NCI-H2081 (cell line): ENCODE results near the gene ELOVL6.
A peak's percentile ranks its signal among the peaks of the same experiment; 100 is the strongest.
"Not testable (repeated sequence)": the region's sequence is repeated elsewhere in the genome, so short reads cannot be mapped to it uniquely, and the experiment has no call there.

Experiments used
- DNase-seq, 2 experiments: peaks; one replicate each; lab custom pipeline; 2025; lab: John Stamatoyannopoulos, UW

The ELOVL6 gene

DNA sequence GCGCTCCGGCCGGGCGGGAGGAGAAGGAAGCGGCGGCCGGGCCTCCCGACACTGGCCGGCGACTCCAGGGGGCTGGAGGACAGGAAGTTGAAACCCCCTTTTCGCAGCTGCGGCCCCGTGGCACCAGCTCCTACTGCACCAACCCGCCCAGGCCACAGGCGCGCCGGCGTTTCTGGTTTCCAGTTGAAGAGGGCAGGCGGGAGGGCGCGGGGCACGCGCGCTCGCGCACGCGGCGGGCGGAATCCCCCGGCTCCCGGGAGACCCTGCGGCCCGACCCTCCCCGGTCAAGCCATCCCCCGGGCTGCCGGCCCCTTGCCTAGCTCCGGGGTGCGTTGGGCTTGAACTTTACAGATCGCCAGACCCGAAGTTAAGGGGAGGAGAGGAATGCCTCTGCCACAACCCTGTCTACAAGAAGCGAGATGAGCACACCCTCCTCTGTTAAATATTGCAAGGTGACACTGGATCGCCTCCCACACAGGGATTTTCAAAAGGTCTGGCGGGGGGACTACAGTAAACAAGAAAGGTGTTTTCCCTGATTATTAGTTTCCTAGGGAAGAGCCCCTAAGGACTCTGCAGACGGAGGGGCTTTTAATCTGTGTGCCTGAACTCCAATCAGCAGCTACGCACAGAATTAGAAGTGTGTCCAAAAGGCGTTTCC is 1.4 kb downstream of the ELOVL6 start:
- DNase-seq: peak in 1 of 2 experiments; percentile 30

GRCh38 chr4:110196206-110196870 is 2.1 kb downstream of the ELOVL6 start:
- peak; percentile 21 to 34 for DNase-seq

DNA sequence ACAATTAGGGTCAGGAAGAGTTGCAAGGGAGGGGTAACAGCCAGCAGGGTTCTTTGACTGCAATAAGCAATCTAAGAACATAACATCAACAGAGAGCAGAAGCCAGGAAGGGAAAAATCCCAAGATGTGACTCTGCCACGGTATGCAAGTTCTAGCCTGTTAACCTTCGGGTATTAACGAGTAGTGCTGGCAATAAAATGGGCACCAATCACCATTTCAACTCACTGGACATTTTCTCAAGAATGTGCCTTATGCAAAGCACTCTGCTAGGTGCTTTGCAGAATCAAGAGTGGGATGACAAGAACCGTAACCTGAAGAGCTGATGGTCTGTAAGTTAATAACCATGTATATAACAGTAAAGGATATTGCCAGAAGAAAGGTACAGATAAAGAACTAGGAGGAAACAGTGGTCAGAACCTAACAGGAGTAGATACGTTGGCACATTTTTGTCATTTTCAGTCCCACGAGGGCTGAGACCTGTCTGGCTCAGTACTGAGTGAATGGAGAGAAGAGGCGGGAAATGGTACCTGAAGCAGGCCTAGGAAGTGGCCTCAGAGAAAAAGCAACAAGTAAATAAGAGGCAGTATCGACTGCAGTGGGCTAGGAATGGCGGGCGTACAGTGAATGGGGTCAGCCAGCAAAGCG is 2.7 kb downstream of the ELOVL6 start:
- peak in 1 of 2 experiments; percentile 16 for DNase-seq

GRCh38 chr4:110193822-110194761 is 4.3 kb downstream of the ELOVL6 start:
- peak; percentile 41 to 76 for DNase-seq

- not testable (repeated sequence) for DNase-seq
Measured at GRCh38 chr4:110193287-110193686, 5.1 kb downstream of the ELOVL6 start.

GRCh38 chr4:110190249-110190648 is 8.2 kb downstream of the ELOVL6 start:
- no peak for DNase-seq

DNA sequence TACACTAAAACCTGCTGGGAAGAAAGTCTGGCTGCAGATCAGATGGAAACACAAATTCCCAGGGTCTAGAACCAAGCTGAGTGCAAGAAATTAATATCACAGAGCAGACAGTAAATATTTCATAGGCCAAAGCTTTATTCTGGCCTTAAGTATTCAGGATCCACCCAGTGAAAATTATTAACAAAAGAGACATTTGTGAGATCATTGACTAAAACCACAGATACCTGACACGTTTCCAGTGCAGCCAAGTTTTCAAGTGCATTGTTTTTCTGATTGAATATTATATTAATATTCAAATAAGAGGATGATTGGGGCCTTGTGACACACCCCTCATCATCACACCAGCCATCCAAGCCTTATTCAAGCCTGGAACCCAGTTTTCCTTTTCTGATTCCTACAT is 10.3 kb downstream of the ELOVL6 start:
- DNase-seq: no peak

DNA sequence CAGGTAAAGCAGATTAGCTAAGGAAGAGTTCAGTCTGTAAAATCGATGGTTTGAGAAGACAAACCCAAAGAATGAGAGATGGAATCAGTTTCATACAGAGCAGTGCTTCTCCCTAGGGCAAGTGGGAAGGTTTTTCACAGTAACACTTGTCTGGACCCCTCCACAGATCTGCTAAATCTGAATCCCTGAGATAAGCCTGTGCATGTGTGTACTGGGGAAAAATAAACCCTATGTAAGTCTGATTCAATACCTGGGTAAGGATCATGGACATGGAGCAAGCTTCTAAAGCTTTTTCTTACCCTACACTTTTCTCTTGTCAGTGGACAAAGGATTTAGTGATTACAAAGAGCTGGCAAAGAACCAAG is 13.6 kb downstream of the ELOVL6 start:
- no peak for DNase-seq

DNA sequence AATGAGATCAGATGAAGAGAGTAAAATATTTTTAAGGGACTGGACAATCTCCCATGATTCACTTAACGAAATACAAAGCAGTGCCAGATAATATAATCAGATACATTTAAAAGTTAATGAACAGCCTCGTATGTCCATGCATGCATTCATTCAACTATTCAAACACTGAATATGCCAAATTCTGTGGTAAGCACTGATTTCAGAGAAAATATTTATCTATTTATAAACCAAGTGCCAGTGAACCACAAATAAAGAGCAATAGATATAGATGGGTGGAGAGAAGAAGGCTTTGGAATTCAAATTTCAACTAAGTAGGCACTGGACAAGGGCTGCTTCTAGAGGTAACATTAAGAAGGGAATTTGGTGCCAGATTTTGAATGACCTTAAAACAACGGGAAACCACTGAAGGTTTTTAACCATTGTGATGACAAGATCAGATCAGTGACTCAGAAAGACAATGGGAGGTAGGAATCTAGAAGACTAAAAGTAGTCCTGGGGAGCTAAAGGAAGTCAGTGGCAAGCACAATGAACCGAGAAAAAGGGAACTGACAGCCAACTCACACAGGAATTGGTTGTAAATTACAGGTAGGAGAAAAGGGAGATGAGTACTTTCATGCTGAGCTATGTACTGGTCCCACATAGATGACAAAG is 14.2 kb downstream of the ELOVL6 start:
- DNase-seq: no peak

DNA sequence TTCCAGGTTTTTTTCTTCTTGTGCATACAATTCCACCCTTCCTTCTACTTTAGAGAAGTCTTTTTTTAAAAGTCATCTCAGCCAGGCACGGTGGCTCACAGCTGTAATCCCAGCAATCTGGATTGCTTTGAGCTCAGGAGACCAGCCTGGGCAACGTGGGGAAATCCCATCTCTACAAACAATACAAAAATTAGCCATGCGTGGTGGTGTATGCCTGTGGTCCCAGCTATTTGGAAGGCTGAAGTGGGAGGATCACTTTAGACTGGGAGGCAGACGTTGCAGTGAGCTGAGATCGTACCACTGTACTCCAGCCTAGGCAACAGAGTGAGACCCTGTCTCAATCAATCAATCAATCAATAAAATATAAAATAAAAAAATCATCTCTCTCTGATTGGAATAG is 14.8 kb downstream of the ELOVL6 start:
- DNase-seq: no peak

DNA sequence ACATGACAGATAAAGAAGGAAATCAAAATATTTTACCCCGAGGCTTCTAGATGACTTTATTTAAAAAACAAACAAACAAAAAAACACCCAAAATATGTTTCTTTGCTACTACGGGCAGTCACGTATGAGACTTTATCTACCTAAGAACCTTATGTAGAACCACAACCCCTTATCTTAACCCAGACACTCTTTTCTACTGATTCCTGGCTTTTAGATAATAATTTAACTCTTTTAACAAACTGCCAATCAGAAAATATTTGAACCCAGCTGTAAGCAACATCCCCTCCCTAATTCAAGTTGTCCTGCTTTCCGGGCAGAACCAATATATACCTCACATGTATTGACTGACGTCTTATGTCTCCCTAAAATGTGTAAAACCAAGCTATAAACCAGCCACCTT is 15.4 kb downstream of the ELOVL6 start:
- DNase-seq: no peak

GRCh38 chr4:110181890-110182289 is 16.5 kb downstream of the ELOVL6 start:
- no peak for DNase-seq

DNA sequence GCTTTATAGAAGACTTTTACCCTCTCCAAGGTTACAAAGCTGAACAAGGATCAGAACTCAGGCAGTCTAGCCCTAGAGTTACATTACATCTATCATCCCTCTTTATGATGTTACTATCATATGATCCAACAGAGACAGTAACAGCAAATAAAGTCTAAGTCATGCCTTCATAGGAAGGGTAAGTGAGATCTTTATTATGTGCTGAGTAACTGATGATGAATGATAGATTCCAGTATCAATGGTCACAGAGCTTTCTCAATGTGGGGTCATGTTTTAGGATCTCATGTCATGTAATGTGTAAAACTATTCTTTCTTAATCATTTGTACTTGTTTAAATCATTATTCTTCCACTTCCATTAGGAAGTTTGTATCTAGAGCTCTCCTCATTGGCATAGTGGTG is 22.8 kb downstream of the ELOVL6 start:
- no peak for DNase-seq

DNA sequence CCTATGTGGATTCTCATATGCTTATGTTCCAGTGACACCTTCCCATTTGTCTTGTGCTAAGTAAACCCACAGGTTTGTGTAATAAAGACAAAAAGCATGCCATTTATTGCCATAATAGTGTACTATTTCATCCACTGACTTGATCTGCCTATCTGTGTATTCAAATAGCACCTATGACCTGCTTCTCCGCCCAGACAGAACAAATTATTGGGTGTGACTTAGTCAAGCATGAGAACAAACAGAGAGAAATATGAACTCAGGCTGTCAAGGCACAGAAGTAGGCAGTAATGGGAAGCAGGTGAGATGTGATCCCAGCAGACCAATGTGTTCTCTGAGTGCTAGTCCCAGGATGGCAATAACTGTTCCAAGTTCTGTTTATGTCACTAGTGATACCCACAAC is 25.4 kb downstream of the ELOVL6 start:
- DNase-seq: peak; percentile 53 to 87

DNA sequence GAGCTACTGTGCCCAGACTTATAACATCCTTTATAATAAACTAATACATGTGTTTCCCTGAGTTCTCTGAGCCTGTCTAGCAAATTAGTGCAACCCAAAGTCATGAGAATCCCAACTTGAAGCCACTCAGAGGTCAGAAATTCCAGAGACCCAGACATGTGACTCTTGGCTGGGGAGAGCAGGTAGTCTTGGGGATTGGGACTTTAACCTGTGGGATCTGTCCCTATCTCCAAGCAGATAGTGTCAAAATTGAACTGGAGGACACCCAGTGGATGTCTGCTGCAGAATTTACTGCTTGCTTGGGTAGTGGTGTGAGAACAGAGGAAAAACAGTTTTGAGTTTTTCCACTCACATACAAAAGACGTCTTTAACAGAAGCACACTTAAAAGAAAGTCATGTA is 26.4 kb downstream of the ELOVL6 start:
- DNase-seq: no peak

DNA sequence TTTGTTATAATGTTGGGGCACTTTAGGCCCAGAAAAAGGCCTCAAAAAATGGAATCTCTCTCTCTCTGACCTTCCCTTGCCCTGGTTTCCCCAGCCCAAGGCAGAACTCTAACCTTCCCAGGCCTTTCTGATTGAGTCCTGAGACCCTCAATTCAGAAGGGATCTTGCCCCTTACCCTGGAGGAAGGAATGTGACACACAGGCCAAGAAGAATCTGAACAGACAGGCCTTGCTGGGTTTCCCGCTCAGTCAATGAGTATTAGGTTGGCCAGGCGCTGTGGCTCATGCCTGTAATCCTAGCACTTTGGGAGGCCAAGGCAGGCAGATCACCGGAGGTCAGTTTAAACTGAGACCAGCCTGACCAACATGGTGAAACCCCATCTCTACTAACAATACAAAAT is 27.6 kb downstream of the ELOVL6 start:
- no peak for DNase-seq

DNA sequence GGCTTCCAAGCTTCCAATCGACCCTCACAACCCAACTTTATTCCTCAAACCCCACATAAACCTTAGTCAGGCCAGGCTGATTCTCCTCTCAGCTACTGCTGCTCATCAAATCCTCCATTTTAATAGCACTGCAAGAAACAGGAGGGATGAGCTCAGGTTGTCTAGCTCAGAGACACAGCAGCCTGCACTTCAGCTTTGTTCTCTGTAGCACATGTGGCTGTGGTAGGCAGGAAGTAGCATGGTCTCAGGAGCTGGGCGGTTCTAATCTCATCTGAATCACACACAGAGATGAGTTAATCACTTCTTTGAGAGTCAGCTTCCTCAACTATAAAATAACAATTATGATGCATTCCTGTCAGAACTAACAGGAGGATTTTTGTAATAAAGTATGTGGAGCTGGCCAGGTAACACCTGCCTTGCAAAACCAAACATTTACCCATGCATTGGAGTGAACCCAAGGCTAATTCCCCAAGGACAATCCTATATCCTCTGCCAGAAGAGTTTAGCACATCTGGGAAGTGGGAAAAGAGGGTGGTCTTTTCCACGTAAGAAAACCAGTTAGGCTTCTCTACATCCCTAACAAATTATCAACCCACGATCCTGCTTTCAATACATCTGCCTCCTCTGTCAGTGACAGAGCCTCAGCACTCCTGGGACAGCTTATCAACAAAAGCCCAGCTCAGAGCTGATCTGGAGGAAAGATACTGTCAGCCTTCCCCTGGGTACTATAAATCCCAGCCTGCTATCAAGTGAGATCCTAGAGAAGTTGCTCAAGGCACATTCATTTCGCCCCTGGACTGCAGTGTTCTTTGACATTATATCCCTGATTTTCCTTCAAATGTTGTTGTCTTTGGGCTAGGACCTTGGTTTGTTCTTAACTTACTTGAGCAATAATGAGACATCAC is 32.8 kb downstream of the ELOVL6 start:
- DNase-seq: no peak

DNA sequence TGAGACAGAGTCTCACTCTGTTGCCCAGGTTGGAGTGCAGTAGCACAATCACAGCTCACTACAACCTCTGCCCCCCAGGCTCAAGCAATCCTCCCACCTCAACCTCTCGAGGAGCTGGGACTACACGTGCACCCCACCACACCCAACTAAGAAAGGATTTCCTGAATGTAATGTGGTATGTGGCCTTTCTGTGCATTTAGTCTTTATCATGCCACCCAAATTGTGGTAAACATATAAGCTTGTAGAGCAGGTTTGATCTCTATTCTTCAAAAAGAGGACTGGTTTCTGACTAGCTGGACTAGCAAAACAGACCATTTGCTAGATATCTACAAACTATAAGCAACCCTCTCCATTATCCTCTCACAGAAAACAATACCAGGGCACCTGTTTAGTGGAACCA is 33.6 kb downstream of the ELOVL6 start:
- DNase-seq: no peak

- DNase-seq: no peak
Measured at GRCh38 chr4:110164251-110164650, 34.2 kb downstream of the ELOVL6 start.

- DNase-seq: no peak
Measured at GRCh38 chr4:110163327-110164069, 34.9 kb downstream of the ELOVL6 start.
